ENCODE measurements around the gene CLIC5. TPM values are rescaled to one million over a fixed set of nuclear protein-coding genes. Genes with fewer than 3 reads are reported as not detected.

The CLIC5 gene
- total and polyA plus RNA-seq, 2 of the 8 experiments (the other 6 are each of a cell fraction or from before 2014, with no cell fraction given), result 0.12 to 0.15 TPM

DNA sequence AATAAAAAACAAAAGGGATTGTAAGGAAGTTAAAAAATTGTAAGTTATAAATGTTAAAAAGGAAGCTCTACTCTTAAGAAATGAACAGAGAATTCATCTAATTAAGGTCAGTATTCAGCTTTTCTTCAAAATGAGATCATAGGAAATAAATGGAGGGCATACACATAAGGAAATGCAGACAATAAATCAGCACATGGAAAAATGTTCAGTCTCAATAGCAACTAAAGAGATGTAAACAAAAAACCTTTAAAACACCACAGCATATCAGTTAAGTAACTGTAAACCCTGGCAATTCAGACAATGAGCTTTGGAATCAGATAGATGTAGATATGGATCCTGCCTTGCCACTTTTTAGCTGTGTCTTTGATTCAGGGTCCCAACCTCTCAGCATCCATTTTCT, 24.0 kb upstream of the CLIC5 start:
- no peak overlapping the region for H3K4me2 ChIP-seq (ENCODE audit: insufficient read depth in 1 of 2, low read depth in 2 of 2, low read length in 2 of 2)
- POLR2A ChIA-PET (ENCODE audit: partially characterized antibody), result no interaction called here
- H2BK12ac ChIP-seq (ENCODE audit: low read depth, low read length), result no peak overlapping the region
- H3K36me3 ChIP-seq (ENCODE audit: control insufficient read depth in 2 of 4, insufficient read depth in 4 of 4, low read length in 3 of 4), result no peaks in the 10 kb centered on the region
- no peak overlapping the region for H2BK5ac ChIP-seq (ENCODE audit: low read depth, low read length)
- no peak overlapping the region for H3K27ac ChIP-seq (ENCODE audit: low read depth, low read length)
- no peak overlapping the region for H3K56ac ChIP-seq (replicated peaks; ENCODE audit: insufficient read length, low read depth, low read length)
- CTCF ChIA-PET (ENCODE audit: partially characterized antibody), result interaction anchor here (0.6 kb wide), 1 partner anchor 1063 kb away, joined by 3 read pairs; no protein-coding TSS in a partner anchor
- H4K20me1 ChIP-seq (replicated peaks in 1 of 2; ENCODE audit: control insufficient read depth in 1 of 2, insufficient read depth in 2 of 2, low read length in 2 of 2), result no peaks in the 10 kb centered on the region
- no peak overlapping the region for H3K18ac ChIP-seq (ENCODE audit: extremely low read depth, low read length)
- H3K79me1 ChIP-seq (ENCODE audit: low read depth, low read length), result no peaks in the 10 kb centered on the region
- H2BK20ac ChIP-seq (ENCODE audit: low read length), result no peak overlapping the region
- peaks cover 5% of the 10 kb centered on the region; the same call in 1 of the 2 replicates for H3K23me2 ChIP-seq (ENCODE audit: low read depth, low read length)
- no peak overlapping the region for H3K23ac ChIP-seq (ENCODE audit: insufficient read length)
- no peak overlapping the region for H4K8ac ChIP-seq (ENCODE audit: extremely low read depth, insufficient read depth, low read length)
- no peak overlapping the region for H2BK15ac ChIP-seq (ENCODE audit: low read length)
- H2BK120ac ChIP-seq (replicated peaks; ENCODE audit: low read depth, low read length), result no peak overlapping the region
- no peaks in the 10 kb centered on the region for H3K79me2 ChIP-seq (ENCODE audit: control insufficient read depth in 1 of 2, insufficient read depth in 2 of 2, low read length in 2 of 2)
- no peaks in the 10 kb centered on the region for H3K27me3 ChIP-seq (replicated peaks in 1 of 4; ENCODE audit: control insufficient read depth in 3 of 4, extremely low read depth in 1 of 4, insufficient read depth in 3 of 4, low read length in 3 of 4)
- H3K14ac ChIP-seq (ENCODE audit: insufficient read length), result no peak overlapping the region
- H3K4me3 ChIP-seq (ENCODE audit: extremely low read depth in 1 of 4, insufficient read depth in 2 of 4, low read depth in 3 of 4, low read length in 4 of 4), result no peak overlapping the region
- no peak overlapping the region for H4K91ac ChIP-seq (replicated peaks; ENCODE audit: insufficient read length, low read length)
- H4K5ac ChIP-seq (ENCODE audit: insufficient read length, low read depth, low read length), result no peak overlapping the region
- H2AK5ac ChIP-seq (ENCODE audit: low read depth, low read length), result no peak overlapping the region
- no peak overlapping the region for H3K4ac ChIP-seq (replicated peaks; ENCODE audit: insufficient read length, low read depth, low read length)
- DNase-seq (ENCODE audit: low read depth in 1 of 2, low spot score in 2 of 2) (no peak), FAIRE-seq (no peak)
- no peak overlapping the region for H3K9ac ChIP-seq (replicated peaks in 1 of 4; ENCODE audit: extremely low read depth in 1 of 4, low read depth in 3 of 4, low read length in 3 of 4)
- H3K4me1 ChIP-seq (replicated peaks in 1 of 4; ENCODE audit: control insufficient read depth in 3 of 4, insufficient read depth in 4 of 4, low read length in 3 of 4), result peaks cover 0 to 4% (median 0%) of the 10 kb centered on the region in 4 experiments; a peak in 1 of 7 replicates
- no peaks in the 10 kb centered on the region for H3K9me3 ChIP-seq (ENCODE audit: insufficient read depth in 2 of 2, low read depth in 1 of 2, low read length in 1 of 2)
- H2AFZ ChIP-seq (ENCODE audit: low read length), result no peak overlapping the region
- TF ChIP-seq CHD1 (IDR thresholded peaks at IDR 0.05; ENCODE audit: low read depth, low read length), result no peak
- no peak for TF ChIP-seq NRF1 (IDR thresholded peaks at IDR 0.05; ENCODE audit: low read depth, low read length)
- no peak for TF ChIP-seq EGR1 (IDR thresholded peaks at IDR 0.05; ENCODE audit: borderline replicate concordance, low read depth, low read length)

All from H1 (cell line).